ENCODE measurements around the gene CACNA2D3. TPM values are rescaled to one million over a fixed set of nuclear protein-coding genes. Genes with fewer than 3 reads are reported as not detected.

The CACNA2D3 gene
- total RNA-seq, 1 experiment from 2014 or later, result 6.1 TPM

DNA sequence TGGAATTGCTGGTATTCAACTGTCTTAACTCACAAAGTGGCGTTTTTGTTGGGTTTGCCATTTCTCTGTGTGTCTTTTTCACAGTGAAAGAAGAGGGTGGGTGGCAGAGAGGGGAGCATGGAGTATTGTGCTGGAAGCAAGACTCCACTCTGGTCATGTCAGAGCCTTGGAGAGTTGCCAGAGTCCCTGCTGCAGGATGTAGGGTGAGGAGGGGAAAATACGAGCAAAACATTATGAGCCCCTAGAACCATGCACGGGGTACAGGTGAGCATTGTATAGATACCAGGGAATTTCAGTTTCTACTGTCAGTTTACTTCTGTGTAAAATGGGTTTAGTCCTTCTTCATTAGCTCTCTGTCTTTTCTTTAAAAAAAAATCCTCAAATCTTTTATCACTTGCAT lies 249.9 kb downstream of the CACNA2D3 start:
- no peak for DNase-seq (ENCODE audit: low read depth)
- in situ Hi-C loops (cut with HindIII; ENCODE audit: low pct_unique_long_range_greater_than_20kb, low sequenced_read_pairs), result no loop called here

DNA sequence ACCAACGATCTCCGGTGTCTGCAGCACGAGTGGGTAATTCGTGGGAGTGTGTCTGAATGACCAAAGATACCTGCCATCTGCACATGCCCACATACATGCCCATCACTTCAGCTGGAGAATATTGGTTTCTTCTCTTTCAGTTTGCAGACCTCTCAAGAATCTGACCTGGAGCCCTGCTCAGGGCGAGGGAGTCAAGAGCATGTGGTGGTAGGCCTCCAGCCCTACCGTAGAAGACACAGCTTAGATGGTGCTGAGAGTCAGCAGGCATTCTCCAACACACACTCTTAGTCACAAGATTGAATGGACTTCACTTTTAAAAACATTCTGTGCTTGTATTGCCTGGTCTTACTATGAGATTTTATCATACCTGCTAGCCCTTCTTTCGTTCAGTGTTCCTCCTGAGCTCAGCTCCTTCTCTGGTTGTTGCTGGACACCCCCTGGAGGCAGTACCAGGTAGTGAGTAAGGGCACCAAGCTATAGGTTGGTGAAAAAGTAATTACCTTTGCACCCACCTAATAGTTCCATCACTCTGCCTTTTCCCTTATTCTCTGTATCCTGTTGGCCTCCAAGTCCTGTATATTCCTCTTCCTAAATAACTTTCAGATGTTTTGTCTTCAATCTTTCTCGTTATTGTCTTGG lies 252.0 kb downstream of the CACNA2D3 start:
- DNase-seq (ENCODE audit: low read depth), result no peak
- in situ Hi-C loops (cut with HindIII; ENCODE audit: low pct_unique_long_range_greater_than_20kb, low sequenced_read_pairs), result no loop called here

DNA sequence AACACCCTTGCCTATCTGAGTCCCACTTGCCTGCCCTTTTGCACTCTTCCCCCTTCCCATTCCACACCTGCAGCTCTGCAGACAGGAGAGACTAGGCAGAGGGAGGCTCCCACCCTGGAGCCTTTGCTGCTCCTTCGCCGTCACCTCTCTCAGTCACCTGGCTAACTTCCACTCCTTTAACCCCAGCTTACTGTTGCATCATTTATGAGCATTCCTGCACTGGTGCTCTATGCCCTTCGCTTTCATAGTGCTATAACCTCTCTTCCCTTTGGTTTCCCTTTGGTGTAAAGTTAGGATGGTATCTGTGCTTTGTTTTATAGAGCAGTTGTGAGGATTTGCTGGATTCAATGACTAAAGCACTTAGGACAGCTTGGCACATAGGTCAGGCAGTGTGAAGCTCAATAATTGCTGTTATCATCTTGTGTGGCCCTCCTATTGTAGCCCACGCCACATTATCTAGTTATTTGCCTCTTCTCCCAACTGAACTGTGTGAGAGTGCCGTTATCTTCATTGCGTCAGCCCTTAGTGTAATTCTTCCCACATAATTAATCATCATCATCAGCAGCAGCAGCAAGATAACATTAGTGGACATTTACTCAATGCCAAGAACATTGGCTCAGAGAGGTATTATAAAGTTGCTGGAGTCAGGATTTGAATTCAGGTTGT lies 253.9 kb downstream of the CACNA2D3 start:
- in situ Hi-C loops (cut with HindIII; ENCODE audit: low pct_unique_long_range_greater_than_20kb, low sequenced_read_pairs), result no loop called here
- DNase-seq (ENCODE audit: low read depth), result no peak

DNA sequence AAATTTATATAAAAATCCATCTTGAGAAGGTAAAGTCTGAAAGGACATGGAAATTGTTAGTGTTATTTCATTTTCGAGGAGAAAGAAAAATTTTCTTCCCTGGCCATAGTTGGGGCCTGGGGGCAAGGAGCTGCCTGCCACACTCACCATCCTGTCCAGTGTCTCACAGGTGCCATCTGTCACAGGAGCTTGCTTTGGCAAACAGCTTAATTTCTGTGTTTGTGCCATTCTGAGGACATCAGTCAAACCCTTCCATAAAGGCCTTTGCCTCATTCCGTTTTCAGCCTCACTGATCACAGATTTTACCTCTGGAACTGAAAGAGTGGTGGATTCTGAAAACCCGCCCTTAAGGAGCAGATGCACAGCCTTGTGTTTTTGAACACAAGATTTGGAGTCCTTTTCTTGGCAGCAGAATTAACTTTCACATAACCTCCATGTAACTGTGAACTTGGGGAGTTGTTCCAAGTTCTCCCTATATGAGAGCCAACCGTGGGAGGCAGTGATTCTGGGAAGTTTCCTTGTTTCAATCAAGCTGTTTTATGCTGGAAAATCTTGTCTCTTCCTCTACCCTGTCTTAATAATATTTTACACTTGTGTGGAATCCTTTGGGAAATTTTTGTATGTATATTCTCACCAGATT lies 254.7 kb downstream of the CACNA2D3 start:
- DNase-seq (ENCODE audit: low read depth), result no peak
- in situ Hi-C loops (cut with HindIII; ENCODE audit: low pct_unique_long_range_greater_than_20kb, low sequenced_read_pairs), result no loop called here

DNA sequence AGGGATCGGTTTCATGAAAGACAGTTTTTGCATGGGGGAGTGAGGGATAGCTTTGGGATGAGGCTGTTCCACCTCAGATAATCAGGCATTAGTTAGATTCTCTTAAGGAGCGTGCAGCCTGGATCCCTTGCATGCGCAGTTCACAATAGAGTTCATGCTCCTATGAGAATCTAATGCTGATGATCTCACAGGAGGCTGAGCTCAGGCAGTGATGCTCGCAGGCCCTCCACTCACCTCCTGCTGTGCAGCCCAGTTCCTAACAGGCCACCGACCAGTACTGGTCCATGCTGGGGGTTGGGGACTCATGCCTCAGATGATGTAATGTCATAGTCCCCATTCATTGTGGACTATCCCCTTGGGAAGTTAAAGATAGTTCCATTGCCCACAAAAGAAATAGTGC lies 255.8 kb downstream of the CACNA2D3 start:
- no peak for DNase-seq (ENCODE audit: low read depth)
- in situ Hi-C loops (cut with HindIII; ENCODE audit: low pct_unique_long_range_greater_than_20kb, low sequenced_read_pairs), result no loop called here

DNA sequence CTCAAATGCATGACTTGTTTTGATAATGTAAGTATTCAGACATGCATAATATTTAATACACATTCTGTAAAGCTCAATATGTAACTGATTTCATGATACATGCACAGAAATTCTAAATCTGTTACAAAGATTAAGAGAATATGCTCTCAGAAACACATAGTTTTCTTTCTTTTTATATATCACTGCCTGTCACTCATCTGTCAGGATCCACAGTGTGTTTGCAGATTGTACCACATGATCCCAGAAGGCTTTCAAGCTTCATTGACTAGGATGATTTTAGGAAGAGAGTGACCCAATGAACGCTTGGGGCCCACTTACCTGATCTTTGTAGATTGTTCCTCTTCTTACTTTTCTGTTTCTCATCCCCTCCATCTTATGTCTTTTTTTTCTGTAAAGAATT lies 261.9 kb downstream of the CACNA2D3 start:
- in situ Hi-C loops (cut with HindIII; ENCODE audit: low pct_unique_long_range_greater_than_20kb, low sequenced_read_pairs), result no loop called here
- DNase-seq (ENCODE audit: low read depth), result no peak

DNA sequence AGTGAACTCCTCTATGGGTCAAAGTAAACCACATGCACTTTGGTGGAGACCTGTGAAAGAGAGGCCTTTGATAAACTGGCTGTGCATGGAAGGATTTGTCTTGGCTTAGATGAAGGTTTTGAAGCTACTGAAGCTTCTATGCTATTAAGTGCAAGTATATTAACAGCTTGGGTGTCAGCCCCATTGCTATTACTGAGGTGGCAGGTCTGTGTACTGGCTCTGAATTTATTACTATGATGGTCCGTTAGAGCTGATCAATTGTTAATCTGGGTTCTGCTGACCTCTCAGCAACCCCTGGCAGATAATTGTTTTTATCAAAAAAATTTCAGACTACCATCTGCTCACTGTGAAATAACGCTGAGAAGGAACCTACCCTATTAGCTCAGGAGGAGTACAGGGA lies 268.2 kb downstream of the CACNA2D3 start:
- DNase-seq (ENCODE audit: low read depth), result no peak
- in situ Hi-C loops (cut with HindIII; ENCODE audit: low pct_unique_long_range_greater_than_20kb, low sequenced_read_pairs), result no loop called here

DNA sequence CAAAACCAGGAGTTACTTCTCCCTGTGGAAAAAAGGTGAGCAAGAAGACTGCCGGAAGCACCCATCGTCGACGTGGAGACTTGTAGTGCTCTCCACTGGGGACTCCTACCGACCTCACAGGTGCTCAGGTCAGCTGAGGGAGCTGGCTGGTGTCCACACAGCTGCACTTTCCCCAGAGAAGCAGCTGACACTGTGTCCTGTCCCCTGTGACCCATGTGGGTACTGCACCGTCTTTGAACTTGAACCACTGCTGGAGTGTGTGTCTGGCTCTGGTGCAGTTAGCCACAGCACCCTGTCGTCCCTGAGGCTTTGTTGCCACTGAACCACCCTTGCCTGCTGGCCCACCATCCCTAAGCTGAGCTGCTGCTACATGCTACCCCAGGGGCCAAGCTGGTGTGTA lies 270.8 kb downstream of the CACNA2D3 start:
- DNase-seq (ENCODE audit: low read depth), result no peak
- in situ Hi-C loops (cut with HindIII; ENCODE audit: low pct_unique_long_range_greater_than_20kb, low sequenced_read_pairs), result no loop called here

DNA sequence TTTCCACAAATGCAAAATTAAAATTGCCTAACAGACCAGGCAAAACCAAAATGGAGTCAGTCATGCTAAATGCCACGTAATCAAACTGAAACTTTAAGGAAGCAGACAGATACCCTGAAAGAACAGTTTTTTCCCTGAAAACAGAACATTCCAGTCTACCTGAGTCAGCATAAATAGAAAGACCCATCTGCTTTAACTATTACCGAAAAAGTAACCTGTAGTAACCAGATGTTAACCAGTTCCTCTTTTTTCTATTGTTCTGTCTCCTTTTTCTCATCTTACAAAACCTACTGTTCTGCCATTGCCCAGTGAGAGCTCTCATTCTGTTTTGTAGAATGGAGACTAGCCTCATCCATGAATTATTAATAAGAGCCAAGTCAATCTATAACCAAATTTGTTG lies 286.0 kb downstream of the CACNA2D3 start:
- in situ Hi-C loops (cut with HindIII; ENCODE audit: low pct_unique_long_range_greater_than_20kb, low sequenced_read_pairs), result no loop called here
- DNase-seq (ENCODE audit: low read depth), result no peak

DNA sequence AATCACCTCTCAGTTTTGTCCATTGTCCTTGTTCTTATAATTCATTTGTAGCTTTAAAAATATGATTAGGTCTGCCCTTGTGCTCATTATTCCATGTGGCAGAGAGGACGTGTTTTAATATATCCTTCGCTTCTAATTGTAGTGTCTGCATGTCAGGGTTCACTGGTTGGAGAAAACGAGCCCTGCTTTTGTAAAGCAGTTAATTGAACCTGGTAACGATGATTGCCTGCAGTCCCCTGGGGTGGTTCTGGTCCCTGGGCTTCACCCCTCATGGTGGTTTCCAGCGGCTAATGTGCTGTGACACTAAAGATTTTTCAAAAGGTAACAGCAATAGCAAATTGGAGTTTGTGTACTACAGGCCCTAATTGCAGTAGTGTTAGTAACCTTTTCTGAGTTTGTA lies 299.6 kb downstream of the CACNA2D3 start:
- in situ Hi-C loops (cut with HindIII; ENCODE audit: low pct_unique_long_range_greater_than_20kb, low sequenced_read_pairs), result no loop called here
- DNase-seq (ENCODE audit: low read depth), result no peak

DNA sequence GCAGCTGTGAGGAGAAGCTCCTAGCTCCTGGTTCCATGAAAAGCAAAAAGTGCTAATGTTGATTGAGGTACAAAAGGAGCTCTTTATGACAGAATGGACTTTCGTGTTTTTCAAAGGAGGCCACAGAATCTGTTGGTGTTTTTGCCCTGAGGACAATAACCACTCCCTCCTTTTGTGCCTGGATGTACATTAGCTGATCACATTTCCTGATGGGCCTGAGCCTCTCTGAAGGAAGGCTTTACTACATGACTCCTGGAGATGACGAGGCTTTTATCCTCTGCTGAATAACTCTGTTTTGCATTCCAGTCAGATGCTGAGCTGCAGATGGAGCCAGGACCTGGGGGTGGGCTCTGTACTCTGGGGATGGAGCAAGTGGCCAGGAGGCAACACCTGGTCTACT lies 301.9 kb downstream of the CACNA2D3 start:
- in situ Hi-C loops (cut with HindIII; ENCODE audit: low pct_unique_long_range_greater_than_20kb, low sequenced_read_pairs), result no loop called here

DNA sequence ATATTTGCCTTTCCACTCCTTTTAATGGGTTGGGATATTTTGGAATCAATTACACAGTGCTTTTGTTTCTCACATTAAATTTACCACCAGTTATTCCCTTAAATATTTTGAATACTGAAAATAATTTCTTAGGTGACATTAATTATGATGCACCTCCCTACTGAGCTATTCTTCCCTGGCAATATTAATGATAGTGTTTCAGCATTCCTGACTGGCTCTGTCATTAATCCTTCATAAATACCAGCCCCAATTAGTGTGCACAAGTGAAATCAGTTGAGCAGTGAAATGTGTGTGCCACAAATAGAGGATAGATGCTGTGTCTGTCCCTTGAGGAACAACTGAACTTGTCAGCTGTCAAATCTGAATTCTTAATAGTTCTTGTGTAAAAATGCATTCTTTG lies 304.0 kb downstream of the CACNA2D3 start:
- in situ Hi-C loops (cut with HindIII; ENCODE audit: low pct_unique_long_range_greater_than_20kb, low sequenced_read_pairs), result no loop called here

More for the DNA sequence above, 301.9 kb downstream of the CACNA2D3 start:
- no peak for DNase-seq (ENCODE audit: low read depth)

DNA sequence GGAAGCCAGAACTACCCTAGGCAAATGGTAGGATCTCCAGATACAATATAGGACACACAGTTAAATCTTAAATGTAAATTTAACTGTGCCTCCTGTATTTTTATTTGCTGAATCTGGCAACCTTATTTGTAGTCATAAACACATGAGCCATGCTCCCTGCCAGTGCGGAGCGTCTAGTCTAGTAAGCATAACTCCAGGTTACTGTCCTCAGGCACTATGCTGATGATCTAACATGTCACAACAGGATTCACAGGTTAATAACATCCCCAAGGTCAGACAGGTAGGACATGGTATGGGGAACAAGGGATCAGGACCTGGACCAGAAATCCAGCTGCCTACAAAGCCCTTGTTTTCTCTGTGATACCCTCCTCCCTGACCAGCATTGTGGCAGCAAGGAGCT lies 305.1 kb downstream of the CACNA2D3 start:
- in situ Hi-C loops (cut with HindIII; ENCODE audit: low pct_unique_long_range_greater_than_20kb, low sequenced_read_pairs), result no loop called here
- DNase-seq (ENCODE audit: low read depth), result no peak

More for the DNA sequence above, 304.0 kb downstream of the CACNA2D3 start:
- DNase-seq (ENCODE audit: low read depth), result no peak

DNA sequence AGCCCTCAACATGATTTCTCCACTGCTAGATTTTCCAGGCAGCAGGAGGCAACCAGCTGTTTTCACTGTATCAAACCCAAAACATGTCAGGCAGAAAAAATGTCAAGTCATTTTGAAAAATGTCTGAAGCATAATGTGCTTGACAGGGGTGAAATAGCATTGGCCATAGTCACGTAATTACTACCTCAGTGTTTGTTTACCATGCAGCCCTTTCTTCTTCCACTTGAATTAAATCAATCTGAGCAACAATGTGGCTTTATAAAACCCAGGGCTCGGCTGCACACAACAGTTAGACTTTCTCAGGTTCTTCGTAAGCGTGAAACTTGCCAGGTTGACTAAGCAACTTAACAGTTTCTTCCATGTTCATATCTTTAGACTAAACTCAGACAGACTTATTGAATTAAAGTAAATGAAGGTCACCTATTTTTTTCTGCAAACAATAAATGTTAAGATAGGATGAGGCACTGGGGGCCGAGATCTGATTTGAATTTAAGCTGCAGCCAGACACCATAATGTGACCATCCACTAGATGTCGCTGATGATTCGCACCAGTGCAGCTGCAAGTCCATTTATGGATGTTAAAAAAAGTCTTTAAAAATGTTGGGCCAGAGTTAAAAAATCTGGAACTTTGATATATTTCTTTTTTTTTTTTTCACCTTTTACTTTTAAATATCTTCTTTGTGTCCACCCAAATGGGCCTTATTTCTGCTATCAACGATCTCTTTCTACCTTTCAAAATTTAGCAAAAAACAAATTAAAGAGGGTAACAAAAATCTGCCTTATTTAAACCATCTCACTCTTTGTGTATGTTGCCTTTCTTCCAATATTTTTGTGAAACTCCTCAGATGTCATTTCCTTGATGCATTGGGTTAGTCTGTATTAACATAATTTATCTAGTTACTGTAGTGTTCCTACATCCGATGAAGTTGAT lies 305.9 kb downstream of the CACNA2D3 start:
- in situ Hi-C loops (cut with HindIII; ENCODE audit: low pct_unique_long_range_greater_than_20kb, low sequenced_read_pairs), result no loop called here
- DNase-seq (ENCODE audit: low read depth), result peak; percentile 53

DNA sequence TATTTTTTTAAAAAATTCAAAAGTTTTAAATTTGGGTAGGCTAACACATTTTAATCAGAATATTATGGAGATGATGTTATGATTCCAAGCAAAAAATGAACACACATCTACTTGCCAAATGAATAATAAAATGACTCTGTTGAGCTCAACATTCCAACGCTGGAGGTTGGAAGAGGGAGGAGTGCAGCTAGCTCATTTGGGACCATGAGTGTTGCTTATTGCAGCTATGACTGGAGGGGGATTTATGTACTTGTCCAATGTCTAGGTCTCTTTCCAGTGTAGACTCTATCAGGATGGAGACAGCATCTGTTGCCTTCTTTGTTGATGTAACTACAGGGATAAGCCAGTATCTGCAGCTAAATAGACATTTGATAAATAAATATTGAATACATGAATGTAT lies 310.6 kb downstream of the CACNA2D3 start:
- in situ Hi-C loops (cut with HindIII; ENCODE audit: low pct_unique_long_range_greater_than_20kb, low sequenced_read_pairs), result no loop called here
- no peak for DNase-seq (ENCODE audit: low read depth)

DNA sequence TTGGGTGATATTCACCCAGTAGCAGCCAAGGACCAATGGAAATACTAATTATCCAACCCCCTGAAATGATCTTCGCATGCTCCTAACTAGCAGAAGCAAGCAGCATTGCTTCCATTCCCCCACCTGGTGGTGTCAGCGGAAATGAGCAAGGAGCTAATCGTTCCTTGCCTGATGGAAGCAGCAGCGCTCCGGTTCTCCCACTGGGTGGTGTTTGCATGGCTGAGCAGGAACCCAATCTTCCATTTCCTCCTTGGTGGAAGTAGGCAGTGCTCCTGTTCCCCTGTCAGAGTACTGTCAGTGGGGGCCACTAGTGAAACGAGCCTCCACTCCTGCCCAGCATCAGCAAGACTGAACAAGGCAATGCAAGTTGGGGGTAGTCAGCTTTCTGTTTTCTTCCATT lies 311.5 kb downstream of the CACNA2D3 start:
- peak; percentile 9 for DNase-seq (ENCODE audit: low read depth)
- in situ Hi-C loops (cut with HindIII; ENCODE audit: low pct_unique_long_range_greater_than_20kb, low sequenced_read_pairs), result no loop called here

DNA sequence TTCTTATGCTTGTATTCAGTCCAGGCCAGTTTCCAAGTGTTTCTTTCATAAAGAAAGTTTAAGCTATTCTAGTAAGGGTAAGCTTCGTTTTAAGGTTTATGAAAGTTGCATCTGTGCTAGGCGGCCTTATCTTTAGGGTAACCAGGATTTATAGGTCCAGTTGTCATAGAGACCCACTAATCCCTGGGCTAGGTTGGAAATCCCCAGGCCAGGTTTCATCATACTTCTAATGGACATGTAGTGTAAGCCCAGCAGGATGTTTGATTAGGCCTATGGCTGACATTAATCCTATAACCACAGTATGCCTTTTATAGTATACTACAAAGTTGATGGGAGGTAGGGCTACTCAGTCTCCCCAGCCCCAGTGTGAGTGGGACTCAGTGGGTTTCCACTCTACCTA lies 312.4 kb downstream of the CACNA2D3 start:
- no peak for DNase-seq (ENCODE audit: low read depth)
- in situ Hi-C loops (cut with HindIII; ENCODE audit: low pct_unique_long_range_greater_than_20kb, low sequenced_read_pairs), result no loop called here

DNA sequence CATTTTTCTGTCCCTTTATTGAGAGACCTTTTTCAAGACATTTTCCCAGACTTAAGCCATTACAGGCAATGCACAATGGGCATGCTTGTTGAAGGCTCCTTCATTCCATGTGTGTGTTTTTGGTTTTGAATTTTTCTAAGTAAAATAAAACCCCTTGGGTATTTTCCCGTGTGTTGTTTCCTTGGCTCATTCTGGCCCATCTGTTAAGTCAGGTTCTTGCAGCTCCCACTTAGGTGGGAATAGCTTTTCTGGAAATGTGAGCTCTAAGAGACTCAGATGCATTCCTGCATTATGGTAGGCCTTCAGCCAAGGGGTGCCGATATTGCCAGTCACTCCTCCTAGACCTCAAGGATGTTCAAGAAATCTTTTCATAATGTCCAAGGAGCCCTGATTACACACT lies 314.9 kb downstream of the CACNA2D3 start:
- in situ Hi-C loops (cut with HindIII; ENCODE audit: low pct_unique_long_range_greater_than_20kb, low sequenced_read_pairs), result no loop called here

More for the DNA sequence above, 314.9 kb downstream of the CACNA2D3 start:
- no peak for DNase-seq (ENCODE audit: low read depth)
